Measurements from ENCODE around the gene SYN1.

SYN1 gene

GRCh38 chrX:47572773-47573340 is 46.8 kb downstream of the SYN1 start:
- no peak for DNase-seq

GRCh38 chrX:47571896-47572295 is 47.8 kb downstream of the SYN1 start:
- DNase-seq: no peak

GRCh38 chrX:47571215-47571614 is 48.4 kb downstream of the SYN1 start:
- DNase-seq: no peak

- no peak for DNase-seq
These were observed 48.9 kb downstream of the SYN1 start for GRCh38 chrX:47570794-47571193.

- DNase-seq: peak in 1 of 2 experiments; percentile 32
These were observed 50.9 kb downstream of the SYN1 start for GRCh38 chrX:47568656-47569295.

GRCh38 chrX:47566841-47567240 is 52.8 kb downstream of the SYN1 start:
- no peak for DNase-seq

GRCh38 chrX:47564438-47565085 is 55.1 kb downstream of the SYN1 start:
- no peak for DNase-seq

- DNase-seq: no peak
These were observed 55.8 kb downstream of the SYN1 start for GRCh38 chrX:47563801-47564315.

- DNase-seq: no peak
These were observed 56.9 kb downstream of the SYN1 start for GRCh38 chrX:47562615-47563243.

- DNase-seq: no peak
These were observed 58.0 kb downstream of the SYN1 start for GRCh38 chrX:47561659-47562151.

- DNase-seq: peak; percentile 99 to 100
These were observed 58.6 kb downstream of the SYN1 start, which contains the start of gene ARAF for GRCh38 chrX:47560934-47561658. TSS of gene ARAF (plus strand) at chrX:47561205. CDS start at chrX:47562968, 1,763 bp downstream.

GRCh38 chrX:47560179-47560933 is 59.3 kb downstream of the SYN1 start:
- no peak for DNase-seq

GRCh38 chrX:47558436-47558835 is 61.2 kb downstream of the SYN1 start:
- DNase-seq: no peak

GRCh38 chrX:47556045-47556623 is 63.5 kb downstream of the SYN1 start:
- DNase-seq: peak; percentile 95

GRCh38 chrX:47543496-47543895 is 76.2 kb downstream of the SYN1 start:
- DNase-seq: no peak

GRCh38 chrX:47540754-47541538 is 78.7 kb downstream of the SYN1 start:
- DNase-seq: peak; percentile 83 to 94

- DNase-seq: no peak
These were observed 79.8 kb downstream of the SYN1 start for GRCh38 chrX:47539860-47540259.

- no peak for DNase-seq
These were observed 89.6 kb downstream of the SYN1 start for GRCh38 chrX:47530049-47530448.

GRCh38 chrX:47529548-47529947 is 90.1 kb downstream of the SYN1 start:
- no peak for DNase-seq

- DNase-seq: no peak
These were observed 95.9 kb downstream of the SYN1 start for GRCh38 chrX:47523713-47524166.

- DNase-seq: peak; percentile 66 to 76
These were observed 96.4 kb downstream of the SYN1 start for GRCh38 chrX:47523297-47523696.
